ENCODE results near the gene ALDH2.
"Not testable (repeated sequence)": the region's sequence is repeated elsewhere in the genome, so short reads cannot be mapped to it uniquely, and the experiment has no call there.

Gene ALDH2

GRCh38 chr12:111766608-111767361 lies at the start of gene ALDH2:
Gene ALDH2, plus strand, starts transcription at chr12:111766933. Its CDS starts 50 bp downstream, at chr12:111766983.
- DNase-seq (ENCODE audit: low spot score): peak; percentile 95

GRCh38 chr12:111719316-111719715 lies 47.4 kb upstream of the ALDH2 start:
- not testable (repeated sequence) for DNase-seq (ENCODE audit: low spot score)

GRCh38 chr12:111720457-111720856 lies 46.3 kb upstream of the ALDH2 start:
- DNase-seq (ENCODE audit: low spot score): no peak

- not testable (repeated sequence) for DNase-seq (ENCODE audit: low spot score)
These were observed 42.9 kb upstream of the ALDH2 start for GRCh38 chr12:111723646-111724360.

GRCh38 chr12:111728795-111729194 lies 37.9 kb upstream of the ALDH2 start:
- no peak for DNase-seq (ENCODE audit: low spot score)

GRCh38 chr12:111730420-111730819 lies 36.3 kb upstream of the ALDH2 start:
- no peak for DNase-seq (ENCODE audit: low spot score)

- no peak for DNase-seq (ENCODE audit: low spot score)
These were observed 33.9 kb upstream of the ALDH2 start for GRCh38 chr12:111732786-111733185.

GRCh38 chr12:111733340-111733915 lies 33.3 kb upstream of the ALDH2 start:
- DNase-seq (ENCODE audit: low spot score): no peak

- DNase-seq (ENCODE audit: low spot score): not testable (repeated sequence)
These were observed 27.2 kb upstream of the ALDH2 start for GRCh38 chr12:111739524-111739923.

- no peak for DNase-seq (ENCODE audit: low spot score)
These were observed 25.4 kb upstream of the ALDH2 start for GRCh38 chr12:111741235-111741812.

GRCh38 chr12:111745211-111745610 lies 21.5 kb upstream of the ALDH2 start:
- no peak for DNase-seq (ENCODE audit: low spot score)

GRCh38 chr12:111747333-111747732 lies 19.4 kb upstream of the ALDH2 start:
- DNase-seq (ENCODE audit: low spot score): no peak

- no peak for DNase-seq (ENCODE audit: low spot score)
These were observed 18.5 kb upstream of the ALDH2 start for GRCh38 chr12:111748151-111748672.

GRCh38 chr12:111748867-111749266 lies 17.9 kb upstream of the ALDH2 start:
- no peak for DNase-seq (ENCODE audit: low spot score)

GRCh38 chr12:111749391-111749790 lies 17.3 kb upstream of the ALDH2 start:
- DNase-seq (ENCODE audit: low spot score): no peak

- peak; percentile 84 for DNase-seq (ENCODE audit: low spot score)
These were observed 13.4 kb upstream of the ALDH2 start for GRCh38 chr12:111753144-111753881.

GRCh38 chr12:111754671-111755070 lies 12.1 kb upstream of the ALDH2 start:
- no peak for DNase-seq (ENCODE audit: low spot score)

- no peak for DNase-seq (ENCODE audit: low spot score)
These were observed 10.5 kb upstream of the ALDH2 start for GRCh38 chr12:111756196-111756595.

- DNase-seq (ENCODE audit: low spot score): no peak
These were observed 10.1 kb upstream of the ALDH2 start for GRCh38 chr12:111756681-111757080.

- DNase-seq (ENCODE audit: low spot score): no peak
These were observed 9.2 kb upstream of the ALDH2 start for GRCh38 chr12:111757361-111758119.

- no peak for DNase-seq (ENCODE audit: low spot score)
These were observed 8.6 kb upstream of the ALDH2 start for GRCh38 chr12:111758120-111758561.
